Right atrium auricular region (tissue), 2 donors: Measurements from ENCODE around the gene STAC3. TPM values are rescaled to one million over a fixed set of nuclear protein-coding genes. Genes with fewer than 3 reads are reported as not detected.

Experiments
- DNase-seq: peaks from one replicate; pipeline ENCODE4 v3.0.0-alpha.2; 2019; ENCODE audit warnings: low spot score
- H3K27ac ChIP-seq, 2 donors: fragments of 200-600 bp; sonication (generic); 1 replicate in 1 of 2; 2 replicates in 1 of 2; pipeline ENCODE4 v1.5.1; 2016 to 2019
- H3K27me3 ChIP-seq, 2 donors: fragments of 200-600 bp; sonication (generic); one replicate each; pipeline versions ENCODE4 v1.5.1 to v1.6.0; 2017 to 2019
- H3K36me3 ChIP-seq: fragments of 200-600 bp; sonication (generic); one replicate; pipeline ENCODE4 v1.5.1; 2016
- H3K4me1 ChIP-seq, 2 donors: fragments of 200-600 bp; sonication (generic); one replicate each; pipeline versions ENCODE4 v1.5.1 to v1.6.0; 2017 to 2019
- H3K4me3 ChIP-seq, 2 donors: fragments of 200-600 bp; sonication (generic); 1 replicate in 1 of 2; 2 replicates in 1 of 2; pipeline ENCODE4 v1.5.1; 2017 to 2019; ENCODE audit warnings: mild to moderate bottlenecking in 1 of 2, moderate library complexity in 1 of 2
- H3K9me3 ChIP-seq, 2 donors: fragments of 200-600 bp; sonication (generic); one replicate each; pipeline ENCODE4 v1.5.1; 2019
- CTCF ChIP-seq, 2 donors: fragments of 200-600 bp; sonication (generic); IDR thresholded peaks; one replicate each; pipeline ENCODE4 v1.5.1; 2019; ENCODE audit warnings: antibody characterized with exemption in 2 of 2
- total RNA-seq, 2 donors: library from RNA; depleted of rRNA; stranded (reverse); fragments of >200 nt; gene quantifications; one replicate each; pipeline ENCODE4 v1.1.0, GENCODE V29; 2016

STAC3 gene
- total RNA-seq, 2 donors from 2014 or later: 0.48 to 0.59 TPM

- TF ChIP-seq CTCF (IDR thresholded peaks at IDR 0.05): no peak
- peaks cover 42% of the 10 kb centered on the region for H3K36me3 ChIP-seq
- no peak overlapping the region for H3K4me3 ChIP-seq
- H3K27ac ChIP-seq: no peak overlapping the region
- H3K9me3 ChIP-seq: no peaks in the 10 kb centered on the region
- H3K27me3 ChIP-seq: peaks cover 2 to 6% of the 10 kb centered on the region in 2 donors
- H3K4me1 ChIP-seq: peaks cover 0 to 55% of the 10 kb centered on the region in 2 donors
- DNase-seq: no peak
These were observed 39.9 kb downstream of the STAC3 start for GRCh38 chr12:57210926-57211692.

DNA sequence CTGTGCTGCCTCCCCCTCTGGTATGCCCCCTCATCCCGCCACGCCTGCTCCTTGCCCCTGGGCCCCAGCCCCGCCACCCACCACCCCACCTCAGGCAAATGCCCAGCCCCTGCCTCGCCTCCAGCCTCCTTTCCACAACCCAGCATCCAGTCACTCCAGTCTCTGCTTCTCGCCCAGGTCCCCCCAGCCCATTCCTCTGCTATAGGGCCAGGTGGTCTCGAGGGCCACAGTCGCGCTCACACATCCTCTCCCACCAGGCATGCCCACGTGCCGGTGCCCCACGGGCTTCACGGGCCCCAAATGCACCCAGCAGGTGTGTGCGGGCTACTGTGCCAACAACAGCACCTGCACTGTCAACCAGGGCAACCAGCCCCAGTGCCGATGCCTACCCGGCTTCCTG, 40.5 kb downstream of the STAC3 start:
- Histone ChIP-seq H3K4me3 (no peak overlapping the region), H3K4me1 (peaks cover 0 to 49% of the 10 kb centered on the region in 2 donors), H3K36me3 (peaks cover 49% of the 10 kb centered on the region), H3K27ac (no peak overlapping the region), H3K9me3 (no peaks in the 10 kb centered on the region), H3K27me3 (no peaks in the 10 kb centered on the region)
- no peak for TF ChIP-seq CTCF (IDR thresholded peaks at IDR 0.05)
- DNase-seq: no peak

GRCh38 chr12:57209916-57210315, 41.1 kb downstream of the STAC3 start:
- H3K4me3 ChIP-seq: no peak overlapping the region
- no peaks in the 10 kb centered on the region for H3K9me3 ChIP-seq
- H3K4me1 ChIP-seq: peaks cover 0 to 43% of the 10 kb centered on the region in 2 donors
- H3K36me3 ChIP-seq: peaks cover 54% of the 10 kb centered on the region
- no peaks in the 10 kb centered on the region for H3K27me3 ChIP-seq
- DNase-seq: no peak
- TF ChIP-seq CTCF (IDR thresholded peaks at IDR 0.05): no peak
- no peak overlapping the region for H3K27ac ChIP-seq

DNA sequence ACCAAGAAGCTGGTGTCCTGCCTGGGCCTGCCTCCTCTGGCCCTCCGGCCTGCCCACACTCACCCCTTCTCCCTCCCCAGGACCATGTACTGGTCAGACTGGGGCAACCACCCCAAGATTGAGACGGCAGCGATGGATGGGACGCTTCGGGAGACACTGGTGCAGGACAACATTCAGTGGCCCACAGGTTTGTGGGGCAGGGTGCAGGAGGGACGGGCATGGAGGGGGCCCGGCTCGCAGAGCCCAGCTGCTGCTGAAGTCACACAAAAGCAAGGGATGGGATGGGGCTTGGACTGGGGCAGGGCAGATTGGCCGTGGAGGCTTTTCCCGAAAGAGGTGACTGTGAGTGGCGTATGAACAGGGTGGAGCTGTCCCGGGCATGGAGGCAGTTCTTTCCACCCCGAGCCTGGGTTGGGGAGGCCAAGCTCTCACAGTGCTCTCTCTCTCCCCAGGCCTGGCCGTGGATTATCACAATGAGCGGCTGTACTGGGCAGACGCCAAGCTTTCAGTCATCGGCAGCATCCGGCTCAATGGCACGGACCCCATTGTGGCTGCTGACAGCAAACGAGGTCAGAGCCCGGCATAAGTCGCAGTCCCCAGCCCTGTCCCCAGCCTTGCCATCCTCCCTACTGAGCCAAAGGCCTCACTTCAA, 42.2 kb downstream of the STAC3 start:
- H3K4me1 ChIP-seq: peaks cover 0 to 35% of the 10 kb centered on the region in 2 donors
- no peaks in the 10 kb centered on the region for H3K27me3 ChIP-seq
- no peaks in the 10 kb centered on the region for H3K9me3 ChIP-seq
- no peak overlapping the region for H3K4me3 ChIP-seq
- DNase-seq: peak; percentile 71
- peak overlapping the region; percentile 54 to 66 for H3K27ac ChIP-seq
- no peak for TF ChIP-seq CTCF (IDR thresholded peaks at IDR 0.05)
- H3K36me3 ChIP-seq: peaks cover 66% of the 10 kb centered on the region

DNA sequence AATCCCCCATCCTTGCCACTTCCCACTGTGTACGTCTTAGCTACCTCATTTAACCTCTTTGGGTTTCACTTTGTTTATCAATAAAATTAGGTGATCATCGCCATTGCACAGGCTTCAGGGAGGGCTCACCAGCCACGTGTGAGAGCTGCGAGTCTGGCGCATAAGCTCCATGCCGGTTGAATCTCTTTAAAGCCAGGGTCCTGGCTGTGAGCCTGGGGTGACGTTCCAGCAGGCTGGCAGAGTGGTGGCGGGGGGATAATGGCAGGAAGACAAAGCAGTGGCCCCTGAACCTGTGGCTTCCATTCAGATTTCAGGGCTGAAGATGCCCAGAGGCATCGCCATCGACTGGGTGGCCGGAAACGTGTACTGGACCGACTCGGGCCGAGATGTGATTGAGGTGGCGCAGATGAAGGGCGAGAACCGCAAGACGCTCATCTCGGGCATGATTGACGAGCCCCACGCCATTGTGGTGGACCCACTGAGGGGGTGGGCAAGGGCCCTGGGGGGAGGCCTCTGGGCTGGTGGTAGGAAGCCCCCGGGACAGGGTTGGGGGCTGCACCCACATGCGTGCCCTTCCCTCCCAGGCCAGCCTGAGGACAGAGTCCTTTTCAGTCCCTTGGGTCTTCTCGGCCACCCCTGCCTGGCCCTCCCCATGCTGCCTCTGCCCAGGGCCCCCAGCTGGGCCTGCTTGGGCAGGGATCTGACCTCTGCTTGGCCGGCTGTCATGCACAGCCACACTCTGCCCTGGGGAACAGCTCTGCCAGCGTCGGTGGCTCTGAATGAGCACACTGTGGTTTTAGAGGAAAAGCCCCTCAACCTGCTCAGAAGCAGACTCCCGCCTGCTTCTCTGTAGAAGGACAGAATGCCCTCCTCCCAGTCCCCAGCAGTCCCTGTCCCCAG, 43.0 kb downstream of the STAC3 start:
- Histone ChIP-seq H3K4me3 (no peak overlapping the region), H3K36me3 (peaks cover 73% of the 10 kb centered on the region), H3K27me3 (no peaks in the 10 kb centered on the region), H3K27ac (peak overlapping the region; percentile 54 to 66), H3K4me1 (peaks cover 0 to 28% of the 10 kb centered on the region in 2 donors), H3K9me3 (no peaks in the 10 kb centered on the region)
- TF ChIP-seq CTCF (IDR thresholded peaks at IDR 0.05): no peak
- DNase-seq: no peak
